Endothelial cell of umbilical vein (primary cell): ENCODE data around the gene TBATA. TPM values are rescaled to one million over a fixed set of nuclear protein-coding genes. Genes with fewer than 3 reads are reported as not detected.

ENCODE experiments used
- BruUV-seq: library from RNA; stranded (reverse); fragments of 400-500 nt; replicated peaks from 2 replicates; lab custom pipeline; 2021; lab: Mats Ljungman, UMichigan
- CTCF ChIA-PET: fragments of 300-600, 350-600 bp; sonication (Branson Sonifier 250); formaldehyde crosslinking; loops from one replicate; lab custom pipeline; 2021; ENCODE audit warnings: antibody characterized with exemption, inconsistent platforms; lab: Charles Lee
- POLR2A ChIA-PET: fragments of 300-600, 350-600 bp; sonication (Branson Sonifier 250); formaldehyde crosslinking; loops from one replicate; lab custom pipeline; 2021; ENCODE audit warnings: antibody characterized with exemption, inconsistent platforms; lab: Charles Lee
- DNase-seq: peaks from one replicate; pipeline ENCODE4 v3.0.0-alpha.2; 2011; ENCODE audit warnings: low read depth, low spot score
- FAIRE-seq: peaks from 2 replicates; lab custom pipeline; 2011; peaks lifted over from hg19 to GRCh38; lab: Jason Lieb, UNC
- H2AFZ ChIP-seq: 2 replicates; pipeline ENCODE4 v1.6.0; 2012; ENCODE audit warnings: low read depth, low read length, control low read depth, inconsistent platforms
- H3K27ac ChIP-seq: 2 replicates; pipeline ENCODE4 v1.5.1; 2011; ENCODE audit warnings: low read depth, mild to moderate bottlenecking, control low read depth, low read length, moderate library complexity; ENCODE audit not compliant: insufficient read depth
- H3K27me3 ChIP-seq, 2 experiments: 2 replicates each; pipeline versions ENCODE4 v1.6.0 to v1.6.1; 2011; ENCODE audit warnings: low read length in 2 of 2, mixed read lengths in 1 of 2; ENCODE audit not compliant: control insufficient read depth in 2 of 2, insufficient read depth in 2 of 2
- H3K36me3 ChIP-seq, 2 experiments: 2 replicates in 1 of 2; 3 replicates in 1 of 2; pipeline ENCODE4 v1.5.1; 2011; ENCODE audit warnings: low read length in 2 of 2, mild to moderate bottlenecking in 1 of 2, moderate library complexity in 1 of 2; ENCODE audit not compliant: control insufficient read depth in 2 of 2, insufficient read depth in 2 of 2; ENCODE audit errors: extremely low read depth in 1 of 2
- H3K4me1 ChIP-seq: 3 replicates; pipeline ENCODE4 v1.5.1; 2011; ENCODE audit warnings: mild to moderate bottlenecking, low read length; ENCODE audit not compliant: control insufficient read depth, insufficient read depth; ENCODE audit errors: extremely low read depth
- H3K4me2 ChIP-seq: 2 replicates; pipeline ENCODE4 v1.6.1; 2011; ENCODE audit warnings: low read length, control low read depth, mixed read lengths; ENCODE audit not compliant: insufficient read depth
- H3K4me3 ChIP-seq, 3 experiments: fragments of 200-600 bp in 1 of 3; sonication (generic), shearing (Covaris generic) in 1 of 3; replicated peaks in 1 of 3; 2 replicates each; pipeline ENCODE4 v1.5.1; 2011 to 2016; ENCODE audit warnings: control low read depth in 3 of 3, low read length in 3 of 3, mild to moderate bottlenecking in 2 of 3, inconsistent platforms in 1 of 3, low read depth in 1 of 3, moderate library complexity in 1 of 3; ENCODE audit not compliant: insufficient read depth in 1 of 3
- H3K79me2 ChIP-seq: 2 replicates; pipeline ENCODE4 v1.6.0; 2012; ENCODE audit warnings: low read length, inconsistent platforms; ENCODE audit not compliant: control insufficient read depth, insufficient read depth
- H3K9ac ChIP-seq: replicated peaks from 2 replicates; pipeline ENCODE3; 2011; ENCODE audit warnings: low read length, control low read depth; ENCODE audit not compliant: insufficient read depth; ENCODE audit errors: extremely low read depth
- H3K9me1 ChIP-seq: replicated peaks from 3 replicates; pipeline ENCODE4 v1.6.0; 2011; ENCODE audit warnings: mild to moderate bottlenecking, low read length; ENCODE audit not compliant: control insufficient read depth, insufficient read depth; ENCODE audit errors: extremely low read depth
- H3K9me3 ChIP-seq: replicated peaks from 2 replicates; pipeline ENCODE4 v1.5.1; 2012; ENCODE audit warnings: low read length, inconsistent platforms; ENCODE audit not compliant: control insufficient read depth, insufficient read depth
- H4K20me1 ChIP-seq: replicated peaks from 2 replicates; pipeline ENCODE3; 2011; ENCODE audit warnings: mild to moderate bottlenecking, low read length; ENCODE audit not compliant: control insufficient read depth, insufficient read depth; ENCODE audit errors: extremely low read depth
- CTCF ChIP-seq, 2 donors: IDR thresholded peaks; 1 replicate in 1 of 2; 2 replicates in 1 of 2; pipeline ENCODE4 v1.5.1; 2011; ENCODE audit warnings: low read length in 2 of 2, mild to moderate bottlenecking in 2 of 2, moderate library complexity in 2 of 2, control low read depth in 1 of 2, inconsistent platforms in 1 of 2, low read depth in 1 of 2; ENCODE audit not compliant: insufficient read depth in 1 of 2; ENCODE audit errors: extremely low read depth in 1 of 2
- EZH2 ChIP-seq: IDR thresholded peaks from 2 replicates; pipeline ENCODE4 v1.6.1; 2012; ENCODE audit warnings: borderline replicate concordance, low read depth, mild to moderate bottlenecking, moderate library complexity, low read length, inconsistent platforms; ENCODE audit not compliant: severe bottlenecking
- FOS ChIP-seq: IDR thresholded peaks from 2 replicates; pipeline ENCODE4 v1.6.1; 2011; ENCODE audit warnings: mild to moderate bottlenecking, low read length, moderate library complexity, borderline replicate concordance; ENCODE audit not compliant: insufficient read depth
- GATA2 ChIP-seq: IDR thresholded peaks from 2 replicates; pipeline ENCODE4 v1.7.0; 2011; ENCODE audit warnings: low read depth, mild to moderate bottlenecking, moderate library complexity, mixed read lengths, low read length; ENCODE audit not compliant: insufficient read length, insufficient read depth
- JUN ChIP-seq: IDR thresholded peaks from 2 replicates; pipeline ENCODE4 v1.6.1; 2011; ENCODE audit warnings: borderline replicate concordance, low read depth; ENCODE audit not compliant: insufficient read length, insufficient read depth
- MYC ChIP-seq: IDR thresholded peaks from one replicate; pipeline ENCODE4 v1.6.1; 2011; ENCODE audit warnings: mild to moderate bottlenecking, low read depth, low read length
- POLR2A ChIP-seq: IDR thresholded peaks from 2 replicates; pipeline ENCODE4 v1.6.1; 2012; ENCODE audit warnings: low read depth, mild to moderate bottlenecking, control low read depth, low read length
- POLR2AphosphoS5 ChIP-seq: IDR thresholded peaks from 2 replicates; pipeline ENCODE4 v1.6.1; 2012; ENCODE audit warnings: low read depth, mild to moderate bottlenecking, control low read depth, low read length, moderate library complexity; ENCODE audit not compliant: insufficient read depth
- dilution Hi-C: fragments of 300-500 bp; cut with MboI; formaldehyde crosslinking; loops from one replicate; pipeline ENCODE4 v1.15.0; 2019; ENCODE audit warnings: low sequenced_read_pairs; ENCODE audit not compliant: extremely low pct_ligation_motif_present
- intact Hi-C: fragments of 100-400 bp; cut with micrococcal nuclease; formaldehyde crosslinking; loops from one replicate; pipeline ENCODE4 v1.10.0; 2022
- polyA plus RNA-seq, 4 experiments: library from polyadenylated mRNA; depleted of rRNA in 3 of 4; stranded (reverse) in 3 of 4; unstranded in 1 of 4; fragments of >200 nt; gene quantifications; 2 replicates each; pipeline versions ENCODE4 v1.2.1 to v1.2.3, GENCODE V29; 2011 to 2012; ENCODE audit warnings: missing spikeins in 1 of 4
- total RNA-seq: library from RNA; stranded (reverse); gene quantifications from 2 replicates; pipeline ENCODE4 v1.2.3, GENCODE V29; 2021
- TF ChIP-seq, protein P1 (sequence below): IDR thresholded peaks from 2 replicates; pipeline ENCODE4 v1.6.1; 2011; ENCODE audit not compliant: insufficient read depth, insufficient read length

TBATA gene
- total and polyA plus RNA-seq, 2 donors (not counting 3 experiments of a cell fraction or from before 2014, with no cell fraction given), result not detected

DNA sequence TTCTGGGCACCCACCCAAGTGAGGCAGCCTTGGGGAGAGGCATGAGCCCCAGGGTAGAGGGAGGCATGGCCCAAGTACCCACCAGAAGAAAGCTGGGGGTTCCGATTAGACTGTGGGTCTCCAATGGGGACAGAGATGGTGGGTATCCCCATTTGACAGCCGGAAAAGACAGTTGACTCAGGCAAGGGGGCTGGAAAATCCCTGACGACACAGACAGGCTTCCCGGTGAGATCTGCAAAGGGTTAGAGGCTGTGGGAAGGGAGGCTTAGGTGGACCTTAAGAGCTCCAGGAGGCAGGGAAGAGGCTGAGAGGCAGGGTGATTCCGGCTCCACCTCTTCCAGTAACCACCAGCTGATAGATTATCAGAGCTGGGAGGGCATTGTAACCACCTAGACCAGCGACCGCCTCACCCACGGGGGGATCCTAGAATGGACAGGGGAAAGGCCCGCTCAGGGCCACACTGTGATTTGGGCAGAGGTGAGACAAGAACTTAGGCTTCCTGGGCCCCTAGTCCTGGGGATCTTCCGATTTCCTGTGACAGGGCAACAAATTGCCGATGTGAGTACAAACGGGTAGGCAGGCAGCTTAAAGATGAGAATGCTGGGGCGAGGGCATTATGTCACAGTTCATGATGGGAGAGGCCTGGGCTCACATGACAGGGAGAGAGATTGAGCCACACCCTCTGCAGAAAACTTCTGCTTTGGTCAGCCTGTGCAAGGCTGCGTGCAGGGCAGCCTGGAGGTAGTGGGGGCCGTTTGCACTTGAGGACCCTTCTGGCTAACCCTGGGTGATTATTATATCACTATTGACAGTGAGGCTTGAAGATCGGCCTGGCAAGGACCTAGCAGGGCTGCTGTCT lies 5.4 kb downstream of the TBATA start:
- Histone ChIP-seq H3K36me3 (no peaks in the 10 kb centered on the region), H4K20me1 (no peaks in the 10 kb centered on the region), H3K9me1 (no peaks in the 10 kb centered on the region), H3K9me3 (no peaks in the 10 kb centered on the region), H2AFZ (no peak overlapping the region), H3K4me2 (no peak overlapping the region), H3K27me3 (peaks cover 8 to 11% of the 10 kb centered on the region in 2 experiments), H3K9ac (no peak overlapping the region), H3K79me2 (no peaks in the 10 kb centered on the region), H3K4me3 (no peak overlapping the region), H3K27ac (no peak overlapping the region), H3K4me1 (no peaks in the 10 kb centered on the region)
- FAIRE-seq (no peak), DNase-seq (no peak)
- TF ChIP-seq CTCF (IDR thresholded peaks at IDR 0.05; ENCODE audit: extremely low read depth in 1 of 2, insufficient read depth in 1 of 2, low read depth in 1 of 2, low read length in 2 of 2), result no peak
- no peak for TF ChIP-seq MYC
- no peak for TF ChIP-seq GATA2
- no peak for TF ChIP-seq POLR2A
- TF ChIP-seq JUN, result no peak
- TF ChIP-seq POLR2AphosphoS5, result no peak
- TF ChIP-seq EZH2, result no peak
- TF ChIP-seq FOS, result no peak
- TF ChIP-seq, protein P1, sequence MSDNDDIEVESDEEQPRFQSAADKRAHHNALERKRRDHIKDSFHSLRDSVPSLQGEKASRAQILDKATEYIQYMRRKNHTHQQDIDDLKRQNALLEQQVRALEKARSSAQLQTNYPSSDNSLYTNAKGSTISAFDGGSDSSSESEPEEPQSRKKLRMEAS, result no peak
- no TSS peak for BruUV-seq
- intact Hi-C loops (no loop called here), dilution Hi-C loops (no loop called here)
- POLR2A ChIA-PET, result no interaction called here
- CTCF ChIA-PET, result no interaction called here
